SK-N-SH (cell line): ENCODE results near the gene PARVA. TPM values are rescaled to one million over a fixed set of nuclear protein-coding genes. Genes with fewer than 3 reads are reported as not detected.
A peak's percentile ranks its signal among the peaks of the same experiment; 100 is the strongest.

Experiments used
- CTCF ChIA-PET: fragments of 300-600, 350-600 bp; formaldehyde crosslinking; extraction: SDS; loops from one replicate; lab custom pipeline; 2021; lab: Yijun Ruan, JAX
- POLR2A ChIA-PET: fragments of 350-600 bp; sonication (Branson Sonifier 250); formaldehyde crosslinking; extraction: SDS; loops from one replicate; lab custom pipeline; 2020; ENCODE audit warnings: antibody characterized with exemption, inconsistent platforms; lab: Yijun Ruan, JAX
- DNase-seq: peaks from one replicate; pipeline ENCODE4 v3.0.0; 2012
- H2AFZ ChIP-seq: fragments of 200-600 bp; sonication (generic); 2 replicates; pipeline ENCODE4 v1.8.1; 2016; ENCODE audit warnings: antibody characterized with exemption, mild to moderate bottlenecking, low read depth
- H3F3A ChIP-seq: fragments of 200-600 bp; sonication (generic); replicated peaks from 2 replicates; pipeline ENCODE3; 2016; ENCODE audit warnings: antibody characterized with exemption, mild to moderate bottlenecking; ENCODE audit not compliant: insufficient read depth
- H3K27ac ChIP-seq, 2 experiments: fragments of 200-500 bp in 1 of 2; fragments of 200-600 bp in 1 of 2; sonication (Bioruptor generic) in 1 of 2; sonication (generic), shearing (Covaris generic) in 1 of 2; 2 replicates each; pipeline versions ENCODE4 v1.5.1 to v1.6.1; 2014 to 2016; ENCODE audit warnings: low read depth in 2 of 2, inconsistent platforms in 1 of 2, low read length in 1 of 2, mild to moderate bottlenecking in 1 of 2, mixed read lengths in 1 of 2
- H3K27me3 ChIP-seq: fragments of 200-600 bp; sonication (generic), shearing (Covaris generic); 2 replicates; pipeline ENCODE4 v1.6.1; 2016; ENCODE audit warnings: mixed run types; ENCODE audit not compliant: insufficient read depth
- H3K36me3 ChIP-seq, 2 experiments: fragments of 200-500 bp in 1 of 2; fragments of 200-600 bp in 1 of 2; sonication (Bioruptor generic) in 1 of 2; sonication (generic) in 1 of 2; replicated peaks in 1 of 2; 2 replicates each; pipeline versions ENCODE3 to v1.5.1; 2014 to 2016; ENCODE audit warnings: low read length in 1 of 2, mild to moderate bottlenecking in 1 of 2; ENCODE audit not compliant: insufficient read depth in 2 of 2, control insufficient read depth in 1 of 2
- H3K4me1 ChIP-seq, 2 experiments: fragments of 200-500 bp in 1 of 2; fragments of 200-600 bp in 1 of 2; sonication (Bioruptor generic) in 1 of 2; sonication (generic), shearing (Covaris generic) in 1 of 2; 2 replicates each; pipeline versions ENCODE4 v1.5.1 to v1.6.1; 2014 to 2016; ENCODE audit warnings: low read depth in 1 of 2, low read length in 1 of 2, mixed run types in 1 of 2; ENCODE audit not compliant: insufficient read depth in 2 of 2, control insufficient read depth in 1 of 2
- H3K4me2 ChIP-seq: fragments of 200-600 bp; sonication (generic), shearing (Covaris generic); 2 replicates; pipeline ENCODE4 v1.6.1; 2017; ENCODE audit warnings: mixed run types
- H3K4me3 ChIP-seq, 2 experiments: fragments of 200-500 bp in 1 of 2; fragments of 200-600 bp in 1 of 2; sonication (Bioruptor generic) in 1 of 2; sonication (generic), shearing (Covaris generic) in 1 of 2; 2 replicates each; pipeline versions ENCODE4 v1.5.1 to v1.8.1; 2014 to 2016; ENCODE audit warnings: low read depth in 2 of 2, inconsistent platforms in 1 of 2, low read length in 1 of 2, mild to moderate bottlenecking in 1 of 2, mixed read lengths in 1 of 2, moderate library complexity in 1 of 2
- H3K79me2 ChIP-seq: fragments of 200-600 bp; sonication (generic); 2 replicates; pipeline ENCODE4 v1.8.1; 2017; ENCODE audit warnings: mild to moderate bottlenecking; ENCODE audit not compliant: insufficient read depth
- H3K9ac ChIP-seq: fragments of 200-600 bp; sonication (generic); 2 replicates; pipeline ENCODE4 v1.6.1; 2017; ENCODE audit warnings: mixed run types
- H3K9me2 ChIP-seq: fragments of 200-600 bp; sonication (generic); 2 replicates; pipeline ENCODE4 v1.6.1; 2017; ENCODE audit warnings: mixed run types
- H3K9me3 ChIP-seq: fragments of 200-600 bp; sonication (generic); 2 replicates; pipeline ENCODE4 v1.6.1; 2017; ENCODE audit warnings: mixed run types, mild to moderate bottlenecking, moderate library complexity
- H4K20me1 ChIP-seq: fragments of 200-600 bp; sonication (generic); 2 replicates; pipeline ENCODE4 v1.6.1; 2017; ENCODE audit warnings: mild to moderate bottlenecking, mixed run types; ENCODE audit not compliant: insufficient read depth
- EP300 ChIP-seq, 2 experiments: IDR thresholded peaks; 2 replicates each; pipeline versions ENCODE4 v1.4.0 to v1.6.1; 2012; ENCODE audit warnings: borderline replicate concordance in 1 of 2, low read depth in 1 of 2, low read length in 1 of 2
- EZH2phosphoT487 ChIP-seq: fragments of 200-600 bp; sonication (generic); IDR thresholded peaks from 2 replicates; pipeline ENCODE4 v1.6.1; 2017; ENCODE audit warnings: low read depth, mixed run types, mild to moderate bottlenecking, antibody characterized with exemption, moderate library complexity, borderline replicate concordance
- FOXM1 ChIP-seq: IDR thresholded peaks from 2 replicates; pipeline ENCODE4 v1.4.0; 2012; ENCODE audit warnings: low read depth, mild to moderate bottlenecking
- GABPA ChIP-seq: IDR thresholded peaks from 2 replicates; pipeline ENCODE4 v1.4.0; 2012; ENCODE audit warnings: low read depth, mild to moderate bottlenecking
- GATA2 ChIP-seq: sonication (generic); formaldehyde crosslinking; IDR thresholded peaks from 2 replicates; pipeline ENCODE4 v1.5.0; 2020; ENCODE audit warnings: mild to moderate bottlenecking, missing genetic modification reagents
- MEF2A ChIP-seq: IDR thresholded peaks from 2 replicates; pipeline ENCODE4 v1.4.0; 2012; ENCODE audit warnings: low read depth, borderline replicate concordance
- MXI1 ChIP-seq: IDR thresholded peaks from 2 replicates; pipeline ENCODE4 v1.6.1; 2012; ENCODE audit warnings: mild to moderate bottlenecking, low read depth, low read length, improper control_type of control experiment
- NFIC ChIP-seq: IDR thresholded peaks from 2 replicates; pipeline ENCODE4 v1.4.0; 2012; ENCODE audit warnings: borderline replicate concordance
- RAD21 ChIP-seq: IDR thresholded peaks from 2 replicates; pipeline ENCODE4 v1.6.1; 2012; ENCODE audit warnings: mild to moderate bottlenecking, low read length
- SIN3A ChIP-seq: IDR thresholded peaks from 2 replicates; pipeline ENCODE4 v1.6.1; 2012; ENCODE audit warnings: low read depth, mild to moderate bottlenecking, low read length, moderate library complexity, borderline replicate concordance
- SMC3 ChIP-seq: IDR thresholded peaks from 2 replicates; pipeline ENCODE4 v1.6.1; 2012; ENCODE audit warnings: low read depth, low read length, improper control_type of control experiment
- TEAD4 ChIP-seq: IDR thresholded peaks from 2 replicates; pipeline ENCODE4 v1.4.0; 2012; ENCODE audit warnings: mild to moderate bottlenecking, borderline replicate concordance; ENCODE audit not compliant: insufficient read depth
- YY1 ChIP-seq: IDR thresholded peaks from 2 replicates; pipeline ENCODE4 v1.4.0; 2012; ENCODE audit warnings: low read depth, mild to moderate bottlenecking
- WGBS: methylation state at CpG from one replicate; pipeline ENCODE4 v1.1.6; 2017; ENCODE audit warnings: low lambda C conversion rate; 5-methylcytosine and 5-hydroxymethylcytosine counted together
- polyA plus RNA-seq, 3 experiments: library from polyadenylated mRNA; depleted of rRNA; stranded (reverse); fragments of >200 nt; gene quantifications; 2 replicates each; pipeline ENCODE4 v1.2.3, GENCODE V29; 2012
- TF ChIP-seq, protein P1 (sequence below): IDR thresholded peaks from 2 replicates; pipeline ENCODE4 v1.6.1; 2012; ENCODE audit warnings: mild to moderate bottlenecking, low read depth, low read length, moderate library complexity
- TF ChIP-seq, protein P2 (sequence below): IDR thresholded peaks from 2 replicates; pipeline ENCODE4; 2012

Gene PARVA
- polyA plus RNA-seq, 1 of the 3 experiments (the other 2 are of a cell fraction) = 27.6 TPM

DNA sequence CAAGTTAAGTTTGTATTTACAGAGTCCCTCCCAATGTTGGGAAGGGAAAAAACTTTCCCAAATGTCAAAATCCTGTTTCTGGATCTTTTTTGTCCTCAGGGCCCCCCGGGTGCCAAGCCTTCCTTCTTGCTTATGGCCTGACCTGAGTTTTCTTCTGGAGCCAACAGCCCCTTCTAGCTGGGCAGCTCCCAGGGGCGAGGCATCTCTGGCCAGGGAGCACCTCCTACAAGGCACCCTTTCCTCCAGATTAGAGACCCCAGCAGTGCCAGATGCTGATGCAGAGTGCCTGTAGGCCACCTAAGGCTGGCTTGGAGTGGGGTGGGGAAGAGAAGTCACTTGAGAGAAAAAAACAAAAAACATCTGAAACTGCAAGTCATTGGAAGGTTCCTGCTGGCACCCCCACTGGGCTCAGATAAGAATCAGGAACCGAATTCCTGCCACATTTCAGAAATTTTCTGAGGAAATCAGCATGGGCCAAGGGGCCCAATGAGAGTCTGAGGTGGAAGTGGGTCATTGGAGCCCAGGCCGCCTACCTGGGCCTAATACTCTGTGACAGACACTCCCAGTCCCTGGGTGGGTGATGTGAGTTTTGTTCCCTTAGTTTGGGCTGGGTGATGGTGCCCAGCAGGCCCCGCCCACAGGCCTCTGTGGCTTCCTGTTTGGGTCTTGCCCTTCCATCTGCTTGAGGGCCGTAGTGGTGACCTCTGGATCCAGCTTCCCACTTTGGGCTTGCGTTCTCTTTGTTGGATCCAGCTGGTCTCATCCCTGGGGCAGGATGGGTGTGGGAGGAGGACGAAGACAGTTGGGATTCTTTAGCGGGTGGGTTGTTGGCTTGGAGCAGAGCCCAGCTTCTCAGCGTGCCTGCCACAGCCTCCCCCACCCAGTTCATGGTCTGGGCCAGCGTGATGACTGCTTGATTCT, 40.6 kb downstream of the PARVA start:
- Histone ChIP-seq H3K27ac (peak overlapping the region; percentile 18 to 47; a peak in 2 of 4 replicates), H3K4me1 (peaks cover 22 to 28% of the 10 kb centered on the region in 2 experiments), H3K9ac (no peak overlapping the region), H3K4me2 (0 out of 2 replicates have a peak overlapping the region, but pooled peaks have one; percentile 14), H3K27me3 (no peaks in the 10 kb centered on the region), H4K20me1 (no peaks in the 10 kb centered on the region), H2AFZ (no peak overlapping the region), H3K36me3 (peaks cover 0 to 5% of the 10 kb centered on the region in 2 experiments), H3K9me3 (no peaks in the 10 kb centered on the region)
- 91% methylated on average over 7 of the region's 11 CpGs for WGBS
- CTCF ChIA-PET = no interaction called here
- DNase-seq = no peak
- TF ChIP-seq, protein P1, sequence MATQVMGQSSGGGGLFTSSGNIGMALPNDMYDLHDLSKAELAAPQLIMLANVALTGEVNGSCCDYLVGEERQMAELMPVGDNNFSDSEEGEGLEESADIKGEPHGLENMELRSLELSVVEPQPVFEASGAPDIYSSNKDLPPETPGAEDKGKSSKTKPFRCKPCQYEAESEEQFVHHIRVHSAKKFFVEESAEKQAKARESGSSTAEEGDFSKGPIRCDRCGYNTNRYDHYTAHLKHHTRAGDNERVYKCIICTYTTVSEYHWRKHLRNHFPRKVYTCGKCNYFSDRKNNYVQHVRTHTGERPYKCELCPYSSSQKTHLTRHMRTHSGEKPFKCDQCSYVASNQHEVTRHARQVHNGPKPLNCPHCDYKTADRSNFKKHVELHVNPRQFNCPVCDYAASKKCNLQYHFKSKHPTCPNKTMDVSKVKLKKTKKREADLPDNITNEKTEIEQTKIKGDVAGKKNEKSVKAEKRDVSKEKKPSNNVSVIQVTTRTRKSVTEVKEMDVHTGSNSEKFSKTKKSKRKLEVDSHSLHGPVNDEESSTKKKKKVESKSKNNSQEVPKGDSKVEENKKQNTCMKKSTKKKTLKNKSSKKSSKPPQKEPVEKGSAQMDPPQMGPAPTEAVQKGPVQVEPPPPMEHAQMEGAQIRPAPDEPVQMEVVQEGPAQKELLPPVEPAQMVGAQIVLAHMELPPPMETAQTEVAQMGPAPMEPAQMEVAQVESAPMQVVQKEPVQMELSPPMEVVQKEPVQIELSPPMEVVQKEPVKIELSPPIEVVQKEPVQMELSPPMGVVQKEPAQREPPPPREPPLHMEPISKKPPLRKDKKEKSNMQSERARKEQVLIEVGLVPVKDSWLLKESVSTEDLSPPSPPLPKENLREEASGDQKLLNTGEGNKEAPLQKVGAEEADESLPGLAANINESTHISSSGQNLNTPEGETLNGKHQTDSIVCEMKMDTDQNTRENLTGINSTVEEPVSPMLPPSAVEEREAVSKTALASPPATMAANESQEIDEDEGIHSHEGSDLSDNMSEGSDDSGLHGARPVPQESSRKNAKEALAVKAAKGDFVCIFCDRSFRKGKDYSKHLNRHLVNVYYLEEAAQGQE = no peak
- TF ChIP-seq SIN3A = no peak
- no peak for TF ChIP-seq EZH2phosphoT487
- TF ChIP-seq YY1 = no peak
- TF ChIP-seq EP300 (IDR thresholded peaks at IDR 0.05; ENCODE audit: borderline replicate concordance in 1 of 2, low read depth in 1 of 2, low read length in 1 of 2) = no peak
- TF ChIP-seq NFIC = no peak
- TF ChIP-seq GATA2 (CRISPR knock-in tag) = no peak
- TF ChIP-seq MEF2A = no peak
- no peak for TF ChIP-seq SMC3
- TF ChIP-seq GABPA = no peak
- TF ChIP-seq, protein P2, sequence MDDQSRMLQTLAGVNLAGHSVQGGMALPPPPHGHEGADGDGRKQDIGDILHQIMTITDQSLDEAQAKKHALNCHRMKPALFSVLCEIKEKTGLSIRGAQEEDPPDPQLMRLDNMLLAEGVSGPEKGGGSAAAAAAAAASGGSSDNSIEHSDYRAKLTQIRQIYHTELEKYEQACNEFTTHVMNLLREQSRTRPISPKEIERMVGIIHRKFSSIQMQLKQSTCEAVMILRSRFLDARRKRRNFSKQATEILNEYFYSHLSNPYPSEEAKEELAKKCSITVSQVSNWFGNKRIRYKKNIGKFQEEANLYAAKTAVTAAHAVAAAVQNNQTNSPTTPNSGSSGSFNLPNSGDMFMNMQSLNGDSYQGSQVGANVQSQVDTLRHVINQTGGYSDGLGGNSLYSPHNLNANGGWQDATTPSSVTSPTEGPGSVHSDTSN = no peak
- no peak for TF ChIP-seq MXI1
- no peak for TF ChIP-seq TEAD4
- no peak for TF ChIP-seq RAD21
- TF ChIP-seq FOXM1 = no peak
- TF ChIP-seq, all 33 proteins: peak for 0
- H3F3A ChIP-seq = no peaks in the 10 kb centered on the region
- no peaks in the 10 kb centered on the region for H3K9me2 ChIP-seq
- peaks cover 96% of the 10 kb centered on the region for H3K79me2 ChIP-seq
- POLR2A ChIA-PET = no interaction called here
- no peak overlapping the region for H3K4me3 ChIP-seq
